Transverse colon (tissue), 4 donors: ENCODE measurements around the gene MYCL.

Experiments used
- EP300 ChIP-seq: sonication (generic); formaldehyde crosslinking; IDR thresholded peaks from one replicate; pipeline ENCODE4 v1.6.1; 2017; ENCODE audit warnings: antibody characterized with exemption, low read depth
- POLR2A ChIP-seq: fragments of 450-650 bp; IDR thresholded peaks from one replicate; pipeline ENCODE4 v1.6.1; 2016; ENCODE audit warnings: antibody characterized with exemption, mild to moderate bottlenecking, moderate library complexity
- POLR2AphosphoS5 ChIP-seq, 3 donors: sonication (generic); formaldehyde crosslinking; IDR thresholded peaks; one replicate each; pipeline ENCODE4 v1.6.1; 2016; ENCODE audit warnings: antibody characterized with exemption in 3 of 3
- TF ChIP-seq, protein P1 (sequence below), 5 experiments: fragments of 200-600 bp in 3 of 5; fragments of 450-650 bp in 2 of 5; sonication (generic) in 3 of 5; IDR thresholded peaks; 1 replicate in 2 of 5; 2 replicates in 3 of 5; pipeline ENCODE4 v1.5.1; 2016 to 2017; ENCODE audit warnings: antibody characterized with exemption in 5 of 5, inconsistent platforms in 3 of 5, mild to moderate bottlenecking in 2 of 5, moderate library complexity in 1 of 5

GRCh38 chr1:39885516-39885915 lies 16.2 kb downstream of the MYCL start:
- TF ChIP-seq, protein P1, sequence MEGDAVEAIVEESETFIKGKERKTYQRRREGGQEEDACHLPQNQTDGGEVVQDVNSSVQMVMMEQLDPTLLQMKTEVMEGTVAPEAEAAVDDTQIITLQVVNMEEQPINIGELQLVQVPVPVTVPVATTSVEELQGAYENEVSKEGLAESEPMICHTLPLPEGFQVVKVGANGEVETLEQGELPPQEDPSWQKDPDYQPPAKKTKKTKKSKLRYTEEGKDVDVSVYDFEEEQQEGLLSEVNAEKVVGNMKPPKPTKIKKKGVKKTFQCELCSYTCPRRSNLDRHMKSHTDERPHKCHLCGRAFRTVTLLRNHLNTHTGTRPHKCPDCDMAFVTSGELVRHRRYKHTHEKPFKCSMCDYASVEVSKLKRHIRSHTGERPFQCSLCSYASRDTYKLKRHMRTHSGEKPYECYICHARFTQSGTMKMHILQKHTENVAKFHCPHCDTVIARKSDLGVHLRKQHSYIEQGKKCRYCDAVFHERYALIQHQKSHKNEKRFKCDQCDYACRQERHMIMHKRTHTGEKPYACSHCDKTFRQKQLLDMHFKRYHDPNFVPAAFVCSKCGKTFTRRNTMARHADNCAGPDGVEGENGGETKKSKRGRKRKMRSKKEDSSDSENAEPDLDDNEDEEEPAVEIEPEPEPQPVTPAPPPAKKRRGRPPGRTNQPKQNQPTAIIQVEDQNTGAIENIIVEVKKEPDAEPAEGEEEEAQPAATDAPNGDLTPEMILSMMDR (IDR thresholded peaks at IDR 0.05): no peak
- no peak for TF ChIP-seq POLR2A
- no peak for TF ChIP-seq POLR2AphosphoS5 (IDR thresholded peaks at IDR 0.05)
- no peak for TF ChIP-seq EP300
